Right lobe of liver (tissue), 6 donors: Measurements from ENCODE around the gene DYRK1A. TPM values are rescaled to one million over a fixed set of nuclear protein-coding genes. Genes with fewer than 3 reads are reported as not detected.

Experiments
- ATAC-seq, 4 donors: fragments of 200-7000 bp; cut with Tn5 transposase; one replicate each; pipeline ENCODE4 v1.9.1; 2020; ENCODE audit warnings: mild to moderate bottlenecking in 4 of 4, moderate library complexity in 4 of 4
- DNase-seq, 3 donors: peaks; one replicate each; pipeline ENCODE4 v3.0.0-alpha.2; 2020
- H3K27ac ChIP-seq, 3 donors: fragments of 200-600 bp; one replicate each; pipeline ENCODE4 v1.8.0; 2022
- H3K27me3 ChIP-seq, 2 donors: fragments of 200-600 bp; one replicate each; pipeline ENCODE4 v1.8.0; 2022
- H3K36me3 ChIP-seq, 4 donors: fragments of 200-600 bp; sonication (generic) in 1 of 4; one replicate each; pipeline versions ENCODE4 v1.5.1 to v1.8.0; 2017 to 2022; ENCODE audit warnings: control low read depth in 1 of 4
- H3K4me1 ChIP-seq, 4 donors: fragments of 200-600 bp; sonication (generic) in 1 of 4; one replicate each; pipeline versions ENCODE4 v1.5.1 to v1.8.0; 2017 to 2022; ENCODE audit warnings: control low read depth in 1 of 4
- H3K4me3 ChIP-seq, 3 donors: fragments of 200-600 bp; one replicate each; pipeline ENCODE4 v1.8.0; 2022
- H3K9me3 ChIP-seq, 4 donors: fragments of 200-600 bp; sonication (generic) in 1 of 4; one replicate each; pipeline versions ENCODE4 v1.5.1 to v1.8.0; 2017 to 2022; ENCODE audit warnings: control low read depth in 1 of 4
- CTCF ChIP-seq, 4 donors: fragments of 200-600 bp in 3 of 4; fragments of 450-650 bp in 1 of 4; IDR thresholded peaks; one replicate each; pipeline versions ENCODE4 v1.5.1 to v1.8.0; 2016 to 2022; ENCODE audit warnings: antibody characterized with exemption in 4 of 4, mild to moderate bottlenecking in 2 of 4
- POLR2A ChIP-seq: fragments of 450-650 bp; IDR thresholded peaks from one replicate; pipeline ENCODE4 v1.6.1; 2017; ENCODE audit warnings: antibody characterized with exemption, mild to moderate bottlenecking
- WGBS: methylation state at CpG from one replicate; pipeline ENCODE4 v1.1.6; 2018; ENCODE audit warnings: low coverage, low lambda C conversion rate; ENCODE audit not compliant: insufficient coverage; ENCODE audit errors: missing lambda C conversion rate; 5-methylcytosine and 5-hydroxymethylcytosine counted together
- intact Hi-C, 2 donors: fragments of 100-400 bp; cut with DNase I; formaldehyde crosslinking; loops; one replicate each; pipeline versions ENCODE4 v1.11.2 to v1.14.1; 2022
- total RNA-seq, 6 experiments: library from RNA; depleted of rRNA in 2 of 6; stranded (reverse); fragments of >200 nt in 2 of 6; fragmentation: NEBNext Ultra II Directional in 3 of 6; extraction: Animal tissue kit (Norgen Biotek cat#: 25700) in 3 of 6; gene quantifications; one replicate each; pipeline versions ENCODE4 v1.1.0 to v1.2.4, GENCODE V29; 2016 to 2023
- donor health status: DM: no; HTN: yes; CAD: no.
- donor health status: DM: no; HTN: no; CAD: no.
- donor health status: DM: no; HTN: no; CAD: no.
- donor health status: DM: no; HTN: yes; CAD: no.
- donor health status: DM: no; HTN: yes; CAD: no.

The DYRK1A gene
- total RNA-seq, 6 experiments from 2014 or later = 20.6 to 32.5 (median 25.7) TPM

GRCh38 chr21:37380349-37381323 lies 14.1 kb downstream of the DYRK1A start:
- 31% methylated on average over 8 of the region's 8 CpGs for WGBS
- intact Hi-C loops = no loop called here
- Histone ChIP-seq H3K4me3 (no peak overlapping the region), H3K9me3 (no peaks in the 10 kb centered on the region), H3K27ac (no peak overlapping the region), H3K36me3 (no peaks in the 10 kb centered on the region), H3K4me1 (peaks cover 0 to 44% (median 13%) of the 10 kb centered on the region in 4 donors), H3K27me3 (no peaks in the 10 kb centered on the region)
- TF ChIP-seq CTCF (IDR thresholded peaks at IDR 0.05) (no peak), POLR2A (no peak)
- peak; percentile 35 to 63 (median 61) for DNase-seq
- ATAC-seq = peak; percentile 58 to 71 (median 65)

GRCh38 chr21:37381883-37382585 lies 15.5 kb downstream of the DYRK1A start:
- H3K36me3 ChIP-seq = no peaks in the 10 kb centered on the region
- peaks cover 0 to 36% (median 11%) of the 10 kb centered on the region in 4 donors for H3K4me1 ChIP-seq
- ATAC-seq (no peak), DNase-seq (no peak)
- H3K9me3 ChIP-seq = no peaks in the 10 kb centered on the region
- H3K4me3 ChIP-seq = no peak overlapping the region
- no peak overlapping the region for H3K27ac ChIP-seq
- WGBS = 69% methylated on average over 4 of the region's 4 CpGs
- no peak for TF ChIP-seq CTCF (IDR thresholded peaks at IDR 0.05)
- TF ChIP-seq POLR2A = no peak
- intact Hi-C loops = no loop called here
- H3K27me3 ChIP-seq = no peaks in the 10 kb centered on the region

- H3K4me3 ChIP-seq = no peak overlapping the region
- H3K9me3 ChIP-seq = no peaks in the 10 kb centered on the region
- 100% methylated on average over 1 of the region's 1 CpG for WGBS
- no peaks in the 10 kb centered on the region for H3K27me3 ChIP-seq
- DNase-seq = no peak
- intact Hi-C loops = no loop called here
- TF ChIP-seq CTCF (IDR thresholded peaks at IDR 0.05) = no peak
- no peak for TF ChIP-seq POLR2A
- peaks cover 0 to 36% (median 13%) of the 10 kb centered on the region in 4 donors for H3K4me1 ChIP-seq
- ATAC-seq = no peak
- no peak overlapping the region for H3K27ac ChIP-seq
- H3K36me3 ChIP-seq = no peaks in the 10 kb centered on the region
Measured at GRCh38 chr21:37383086-37383485, 16.5 kb downstream of the DYRK1A start.

GRCh38 chr21:37383784-37384311 lies 17.3 kb downstream of the DYRK1A start:
- WGBS = 82% methylated on average over 1 of the region's 1 CpG
- TF ChIP-seq POLR2A (no peak), CTCF (IDR thresholded peaks at IDR 0.05) (no peak)
- no peaks in the 10 kb centered on the region for H3K27me3 ChIP-seq
- no peak overlapping the region for H3K4me3 ChIP-seq
- no peaks in the 10 kb centered on the region for H3K36me3 ChIP-seq
- intact Hi-C loops = no loop called here
- DNase-seq = no peak
- ATAC-seq = no peak
- H3K4me1 ChIP-seq = peaks cover 0 to 36% (median 16%) of the 10 kb centered on the region in 4 donors
- no peak overlapping the region for H3K27ac ChIP-seq
- no peaks in the 10 kb centered on the region for H3K9me3 ChIP-seq
